Neural cell (in vitro differentiated cells): ENCODE measurements around the gene EEIG2.

Experiments
- CTCF ChIP-seq: fragments of 450-650 bp; IDR thresholded peaks from 2 replicates; pipeline ENCODE4 v1.5.1; 2014; ENCODE audit warnings: antibody characterized with exemption, mild to moderate bottlenecking, moderate library complexity; ENCODE audit not compliant: poor library complexity, severe bottlenecking
- MXI1 ChIP-seq: fragments of 450-650 bp; conservative IDR thresholded peaks from 2 replicates; pipeline ENCODE4 v1.6.1; 2014; ENCODE audit warnings: antibody characterized with exemption, mild to moderate bottlenecking; ENCODE audit not compliant: poor library complexity, severe bottlenecking
- POLR2AphosphoS5 ChIP-seq: IDR thresholded peaks from 2 replicates; pipeline ENCODE4 v1.6.1; 2012
- RAD21 ChIP-seq: fragments of 450-650 bp; conservative IDR thresholded peaks from 2 replicates; pipeline ENCODE4 v1.6.1; 2014; ENCODE audit warnings: antibody characterized with exemption, mild to moderate bottlenecking, moderate library complexity
- REST ChIP-seq: IDR thresholded peaks from 2 replicates; pipeline ENCODE4 v1.6.1; 2012; ENCODE audit warnings: borderline replicate concordance

- TF ChIP-seq CTCF, result no peak
- TF ChIP-seq POLR2AphosphoS5, result no peak
- no peak for TF ChIP-seq MXI1
- no peak for TF ChIP-seq RAD21
- no peak for TF ChIP-seq REST
These were observed 31.1 kb downstream of the EEIG2 start for GRCh38 chr1:108590957-108591356.
